A172 (cell line): ENCODE data around the gene HAUS5. TPM values are rescaled to one million over a fixed set of nuclear protein-coding genes. Genes with fewer than 3 reads are reported as not detected.
"Not testable (repeated sequence)": the region's sequence is repeated elsewhere in the genome, so short reads cannot be mapped to it uniquely, and the experiment has no call there.

ENCODE experiments used
- DNase-seq: peaks from one replicate; pipeline ENCODE4 v3.0.0-alpha.2; 2015; ENCODE audit warnings: low spot score
- total RNA-seq: library from RNA; depleted of rRNA; stranded (reverse); fragments of >200 nt; shearing (Covaris generic); gene quantifications from 2 replicates; pipeline ENCODE4 v1.2.3, GENCODE V29; 2014; rRNA removed

Gene HAUS5
- 17.6 and 18.9 TPM in 2 replicates for total RNA-seq

GRCh38 chr19:35612559-35613321, at the start of gene HAUS5:
HAUS5 (plus strand) TSS chr19:35612735; CDS start chr19:35612795, 60 bp downstream.
- DNase-seq, result peak; percentile 86

- DNase-seq, result no peak
Measured at GRCh38 chr19:35562776-35563175, 49.8 kb upstream of the HAUS5 start.

- DNase-seq, result no peak
Measured at GRCh38 chr19:35563207-35563829, 49.2 kb upstream of the HAUS5 start, which contains the start of gene ATP4A. ATP4A (minus strand) TSS chr19:35563658; CDS start chr19:35563629, 29 bp downstream.

GRCh38 chr19:35565016-35565856, 47.3 kb upstream of the HAUS5 start:
- no peak for DNase-seq

- no peak for DNase-seq
Measured at GRCh38 chr19:35566738-35567137, 45.8 kb upstream of the HAUS5 start.

GRCh38 chr19:35569281-35569781, 43.2 kb upstream of the HAUS5 start:
- no peak for DNase-seq

- DNase-seq, result no peak
Measured at GRCh38 chr19:35571406-35571965, 41.0 kb upstream of the HAUS5 start.

GRCh38 chr19:35577918-35578317, 34.6 kb upstream of the HAUS5 start:
- no peak for DNase-seq

GRCh38 chr19:35578707-35579106, 33.8 kb upstream of the HAUS5 start:
- DNase-seq, result no peak

- DNase-seq, result no peak
Measured at GRCh38 chr19:35582760-35583159, 29.8 kb upstream of the HAUS5 start.

GRCh38 chr19:35585848-35586247, 26.7 kb upstream of the HAUS5 start, which contains the start of gene PMIS2:
PMIS2 (plus strand) TSS chr19:35586173; CDS start chr19:35586260, 87 bp downstream.
- DNase-seq, result peak; percentile 21

- no peak for DNase-seq
Measured at GRCh38 chr19:35587321-35587720, 25.2 kb upstream of the HAUS5 start.

- DNase-seq, result no peak
Measured at GRCh38 chr19:35590875-35591274, 21.7 kb upstream of the HAUS5 start.

GRCh38 chr19:35592226-35592625, 20.3 kb upstream of the HAUS5 start:
- no peak for DNase-seq

GRCh38 chr19:35595026-35595425, 17.5 kb upstream of the HAUS5 start:
- not testable (repeated sequence) for DNase-seq

GRCh38 chr19:35595928-35596327, 16.6 kb upstream of the HAUS5 start:
- DNase-seq, result no peak

- peak; percentile 53 for DNase-seq
Measured at GRCh38 chr19:35596366-35596999, 16.1 kb upstream of the HAUS5 start.

- DNase-seq, result no peak
Measured at GRCh38 chr19:35601971-35602370, 10.6 kb upstream of the HAUS5 start.

GRCh38 chr19:35604436-35604835, 8.1 kb upstream of the HAUS5 start:
- DNase-seq, result not testable (repeated sequence)

- not testable (repeated sequence) for DNase-seq
Measured at GRCh38 chr19:35607170-35607569, 5.4 kb upstream of the HAUS5 start.

GRCh38 chr19:35607661-35608060, 4.9 kb upstream of the HAUS5 start:
- no peak for DNase-seq
